Activated T-cell treated with anti-CD3 and anti-CD28 coated beads for 1 hour (primary cell): ENCODE measurements around the gene RTBDN.

Source experiments
- DNase-seq: peaks from one replicate; pipeline ENCODE4 v3.0.0-alpha.2; 2020; ENCODE audit warnings: low read depth

The RTBDN gene

DNA sequence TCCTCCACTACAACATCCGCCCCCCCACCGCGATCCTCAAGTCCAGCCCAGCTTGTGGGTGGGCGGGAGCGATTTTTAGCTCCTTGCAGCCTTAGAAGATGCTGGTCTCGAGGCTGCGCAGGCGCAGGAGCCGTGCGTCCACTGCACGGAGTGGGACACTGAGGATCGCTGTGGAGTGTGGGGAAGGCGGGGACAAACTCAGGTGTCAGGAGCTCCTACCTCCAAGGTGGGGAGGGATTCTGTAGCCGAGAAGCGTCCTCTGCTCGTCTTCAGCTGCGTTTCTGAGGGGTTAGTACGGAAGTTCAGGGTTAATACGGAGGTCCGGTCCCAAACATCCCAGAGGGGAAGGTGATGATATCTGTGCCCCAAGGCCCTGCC, at the start of gene RTBDN:
TSS of gene RTBDN (minus strand) at position 14 of the 378 bp plus-strand sequence. CDS start 4,600 bp downstream, outside the sequence.
- no peak for DNase-seq

DNA sequence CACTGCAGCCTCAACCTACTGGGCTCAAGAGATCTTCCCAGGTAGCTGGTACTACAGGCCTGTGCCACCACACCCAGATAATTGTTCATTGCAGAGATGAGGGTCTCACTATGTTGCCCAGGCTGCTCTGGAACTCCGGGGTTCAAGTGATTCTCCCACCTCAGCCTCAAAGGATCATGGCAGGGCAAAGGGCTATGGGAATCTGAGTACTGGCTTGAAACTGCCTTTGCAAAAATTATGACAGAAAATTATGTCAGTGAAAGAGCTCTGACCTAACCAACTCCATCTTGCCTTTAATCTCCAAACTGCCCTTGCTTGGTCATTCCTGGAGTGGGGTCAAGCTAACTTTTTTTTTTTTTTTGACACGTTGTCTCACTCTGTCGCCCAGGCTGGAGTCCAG, 48.2 kb upstream of the RTBDN start:
- DNase-seq = no peak

DNA sequence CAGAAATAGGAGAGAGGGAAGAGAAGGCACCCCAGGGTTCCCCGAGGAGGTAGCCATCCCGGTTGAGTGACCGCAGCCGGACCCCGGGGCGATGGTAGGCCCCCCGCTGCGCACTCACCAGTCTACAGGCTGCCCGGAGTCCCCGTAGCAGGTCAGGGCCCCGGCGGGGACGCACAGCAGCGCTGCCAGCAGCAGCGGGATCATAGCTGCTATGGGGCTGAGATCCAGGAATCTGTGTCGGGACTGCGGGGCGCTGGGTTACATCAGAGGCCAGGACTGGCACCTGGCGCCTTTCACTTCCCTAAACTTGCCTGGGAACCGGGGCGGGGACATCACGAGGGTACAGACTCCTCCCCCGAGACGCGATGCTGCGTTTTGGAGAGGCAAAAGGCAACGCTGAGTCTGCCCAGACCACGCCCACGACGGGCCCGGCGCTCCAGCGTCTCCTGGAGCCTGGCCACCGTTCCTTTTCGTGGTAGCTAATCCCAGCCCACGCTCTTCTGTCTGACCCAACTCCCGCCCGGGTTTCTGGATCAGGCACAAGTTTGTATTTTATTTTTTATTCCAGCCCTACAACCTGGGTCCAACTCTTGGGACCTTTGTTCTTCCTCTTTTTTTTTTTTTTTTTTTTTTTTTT, 46.9 kb upstream of the RTBDN start, which contains the start of gene DNASE2:
TSS of gene DNASE2 (minus strand) at position 278 of the 637 bp plus-strand sequence. CDS start at position 204, 74 bp downstream.
- peak; percentile 83 for DNase-seq

DNA sequence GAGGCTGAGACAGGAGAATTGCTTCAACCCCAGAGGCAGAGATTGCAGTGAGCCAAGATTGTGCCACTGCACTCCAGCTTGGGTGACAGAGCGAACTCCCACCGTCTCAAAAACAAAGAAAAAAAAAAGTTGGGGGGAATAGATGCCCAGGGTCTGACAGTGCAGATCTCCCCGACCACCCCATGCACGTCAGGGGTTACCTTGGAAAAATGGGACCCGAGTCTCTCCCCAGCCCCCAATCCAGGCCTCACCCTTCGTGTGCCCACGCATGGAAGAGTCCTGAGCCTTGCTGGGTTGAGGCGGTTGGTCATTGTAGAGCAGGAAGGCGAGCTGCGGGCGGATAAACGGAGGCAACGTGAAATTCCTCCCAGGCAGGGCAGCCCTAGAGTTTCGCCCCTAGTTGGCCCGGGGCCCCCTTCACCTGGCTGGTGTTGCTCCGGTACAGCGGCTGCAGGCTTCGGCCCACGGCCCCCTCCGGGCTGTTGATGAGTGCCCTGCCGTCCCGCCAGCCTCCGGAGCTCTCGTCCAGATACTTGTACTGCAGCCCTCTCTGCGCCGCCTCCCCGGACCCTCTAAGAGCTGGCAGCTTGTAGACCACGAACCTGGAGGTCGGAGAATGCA, 46.3 kb upstream of the RTBDN start:
- no peak for DNase-seq

DNA sequence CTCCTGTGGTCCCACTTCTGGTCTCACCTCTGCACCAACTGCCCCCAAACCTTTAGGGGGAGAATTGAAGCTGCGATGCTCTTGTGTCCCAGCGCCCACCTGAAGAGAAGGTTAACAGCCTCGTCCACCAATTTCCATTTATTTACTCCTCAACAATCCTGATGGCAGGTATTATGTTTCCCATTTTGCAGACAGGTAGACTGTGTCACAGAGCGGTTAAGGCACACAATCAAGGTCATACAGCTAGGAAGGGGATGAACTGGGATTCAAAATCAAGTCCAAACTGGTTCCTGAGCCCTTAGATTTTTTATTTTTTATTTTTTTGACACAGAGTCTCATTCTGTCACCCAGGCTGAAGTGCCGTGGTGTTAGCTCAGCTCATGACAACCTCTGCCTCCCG, 40.7 kb upstream of the RTBDN start:
- no peak for DNase-seq

DNA sequence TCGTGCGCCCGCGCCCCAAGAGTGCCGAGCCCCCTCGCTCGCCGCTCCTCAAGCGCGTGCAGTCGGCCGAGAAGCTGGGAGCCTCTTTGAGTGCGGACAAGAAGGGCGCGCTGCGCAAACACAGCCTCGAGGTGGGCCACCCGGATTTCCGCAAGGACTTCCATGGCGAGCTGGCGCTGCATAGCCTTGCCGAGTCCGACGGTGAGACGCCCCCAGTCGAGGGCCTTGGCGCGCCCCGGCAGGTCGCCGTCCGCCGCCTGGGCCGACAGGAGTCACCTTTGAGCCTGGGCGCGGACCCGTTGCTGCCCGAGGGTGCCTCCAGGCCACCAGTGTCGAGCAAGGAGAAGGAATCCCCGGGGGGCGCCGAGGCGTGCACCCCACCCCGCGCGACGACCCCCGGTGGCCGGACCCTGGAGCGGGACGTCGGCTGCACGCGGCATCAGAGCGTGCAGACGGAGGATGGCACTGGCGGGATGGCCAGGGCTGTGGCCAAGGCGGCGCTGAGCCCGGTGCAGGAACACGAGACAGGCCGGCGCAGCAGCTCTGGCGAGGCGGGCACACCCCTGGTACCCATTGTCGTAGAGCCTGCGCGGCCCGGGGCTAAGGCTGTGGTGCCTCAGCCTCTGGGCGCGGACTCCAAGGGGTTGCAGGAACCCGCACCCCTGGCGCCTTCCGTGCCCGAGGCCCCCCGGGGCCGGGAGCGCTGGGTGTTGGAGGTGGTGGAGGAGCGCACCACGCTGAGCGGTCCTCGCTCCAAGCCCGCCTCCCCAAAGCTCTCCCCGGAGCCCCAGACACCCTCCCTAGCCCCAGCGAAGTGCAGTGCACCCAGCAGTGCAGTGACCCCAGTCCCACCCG, 39.7 kb upstream of the RTBDN start:
- no peak for DNase-seq

DNA sequence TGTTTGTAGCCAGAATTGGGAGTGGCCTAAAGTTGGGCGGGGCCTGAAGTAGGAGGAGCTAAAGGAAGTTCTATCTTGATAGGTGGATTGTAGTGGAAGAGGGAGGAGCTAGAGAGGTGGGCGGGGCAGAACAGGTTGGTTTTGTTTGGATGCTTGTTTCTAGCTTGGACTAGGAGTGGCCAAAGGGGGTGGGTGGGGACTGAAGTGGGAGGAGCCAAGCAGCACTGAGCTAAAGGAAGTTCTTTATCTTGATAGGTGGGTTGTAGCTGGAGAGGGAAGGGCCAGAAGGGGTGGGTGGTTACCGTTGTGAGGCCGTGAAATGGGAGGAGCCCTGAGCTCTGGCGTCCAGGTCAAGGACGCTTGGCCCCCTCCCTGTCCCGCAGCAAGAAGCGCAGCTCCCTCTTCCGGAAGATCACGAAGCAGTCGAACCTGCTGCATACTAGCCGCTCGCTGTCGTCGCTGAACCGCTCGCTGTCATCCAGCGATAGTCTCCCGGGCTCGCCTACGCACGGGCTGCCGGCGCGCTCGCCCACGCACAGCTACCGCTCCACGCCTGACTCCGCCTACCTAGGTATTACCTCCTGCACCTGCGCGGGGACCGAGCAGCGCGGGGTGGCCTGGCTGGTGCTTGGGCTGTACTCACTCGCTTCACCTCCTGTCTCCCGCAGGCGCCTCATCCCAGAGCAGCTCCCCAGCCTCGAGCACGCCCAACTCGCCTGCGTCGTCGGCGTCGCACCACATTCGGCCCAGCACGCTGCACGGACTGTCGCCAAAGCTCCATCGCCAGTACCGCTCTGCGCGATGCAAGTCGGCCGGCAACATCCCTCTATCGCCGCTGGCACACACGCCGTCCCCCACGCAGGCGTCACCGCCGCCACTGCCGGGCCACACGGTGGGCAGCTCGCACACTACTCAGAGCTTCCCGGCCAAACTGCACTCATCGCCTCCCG, 38.8 kb upstream of the RTBDN start:
- no peak for DNase-seq

DNA sequence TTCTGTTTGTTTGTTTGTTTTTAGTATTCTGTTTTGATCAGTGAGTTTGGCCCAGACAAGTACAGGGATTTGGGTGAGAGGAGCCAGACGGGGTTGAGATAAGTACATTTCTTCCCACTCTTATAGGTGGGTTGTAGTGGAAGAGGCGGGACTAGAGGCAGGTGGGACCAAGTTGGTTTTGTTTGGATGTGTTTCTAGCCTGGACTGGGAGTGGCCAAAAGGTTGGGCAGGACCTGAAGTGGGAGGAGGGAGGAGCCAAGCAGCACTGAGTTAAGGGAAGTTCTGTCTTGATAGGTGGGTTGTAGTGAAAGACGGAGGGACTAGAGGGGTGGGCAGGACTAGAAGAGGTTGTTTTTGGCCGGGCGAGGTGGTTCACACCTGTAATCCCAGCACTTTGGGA, 37.9 kb upstream of the RTBDN start:
- DNase-seq = no peak

DNA sequence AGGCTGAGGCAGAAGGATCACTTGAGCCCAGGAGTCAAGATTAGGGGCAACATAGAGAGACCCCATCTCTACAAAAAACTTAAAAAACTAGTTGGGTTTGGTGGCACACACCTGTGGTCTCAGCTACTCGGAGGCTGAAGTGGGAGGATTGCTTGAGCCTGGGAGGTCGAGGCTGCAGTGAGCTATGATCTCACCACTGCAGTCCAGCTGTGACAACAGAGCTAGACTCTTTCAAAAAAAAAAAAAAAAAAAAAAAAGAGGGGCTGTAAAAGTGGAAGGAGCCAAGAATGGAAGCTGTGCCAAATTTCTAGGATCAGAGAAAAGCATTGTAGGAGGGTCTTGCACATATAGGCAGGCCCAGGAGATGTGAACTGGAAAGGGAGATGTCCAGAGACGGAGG, 37.3 kb upstream of the RTBDN start:
- no peak for DNase-seq

DNA sequence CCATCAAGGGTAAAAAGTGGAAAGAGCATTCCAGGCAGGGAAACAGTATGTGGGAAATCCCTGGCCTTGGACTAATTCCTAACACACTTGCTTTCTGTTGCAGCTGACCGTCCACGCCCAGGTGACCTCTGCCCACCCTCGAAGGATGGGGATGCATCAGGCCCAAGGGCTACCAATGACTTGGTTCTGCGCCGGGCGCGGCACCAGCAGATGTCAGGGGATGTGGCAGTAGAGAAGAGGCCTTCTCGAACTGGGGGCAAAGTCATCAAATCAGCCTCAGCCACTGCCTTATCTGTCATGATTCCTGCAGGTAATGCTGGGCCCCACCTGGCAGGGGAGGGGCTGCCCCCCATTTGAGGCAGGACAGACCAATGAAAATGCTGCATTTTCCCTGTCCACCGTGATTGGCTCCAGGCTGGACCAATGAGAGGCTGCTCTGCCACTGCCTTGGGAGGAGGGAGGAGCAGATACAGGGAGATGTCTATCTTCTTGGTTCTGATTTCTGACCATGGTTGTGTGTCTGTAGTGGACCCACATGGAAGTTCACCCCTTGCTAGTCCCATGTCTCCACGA, 34.2 kb upstream of the RTBDN start:
- no peak for DNase-seq

DNA sequence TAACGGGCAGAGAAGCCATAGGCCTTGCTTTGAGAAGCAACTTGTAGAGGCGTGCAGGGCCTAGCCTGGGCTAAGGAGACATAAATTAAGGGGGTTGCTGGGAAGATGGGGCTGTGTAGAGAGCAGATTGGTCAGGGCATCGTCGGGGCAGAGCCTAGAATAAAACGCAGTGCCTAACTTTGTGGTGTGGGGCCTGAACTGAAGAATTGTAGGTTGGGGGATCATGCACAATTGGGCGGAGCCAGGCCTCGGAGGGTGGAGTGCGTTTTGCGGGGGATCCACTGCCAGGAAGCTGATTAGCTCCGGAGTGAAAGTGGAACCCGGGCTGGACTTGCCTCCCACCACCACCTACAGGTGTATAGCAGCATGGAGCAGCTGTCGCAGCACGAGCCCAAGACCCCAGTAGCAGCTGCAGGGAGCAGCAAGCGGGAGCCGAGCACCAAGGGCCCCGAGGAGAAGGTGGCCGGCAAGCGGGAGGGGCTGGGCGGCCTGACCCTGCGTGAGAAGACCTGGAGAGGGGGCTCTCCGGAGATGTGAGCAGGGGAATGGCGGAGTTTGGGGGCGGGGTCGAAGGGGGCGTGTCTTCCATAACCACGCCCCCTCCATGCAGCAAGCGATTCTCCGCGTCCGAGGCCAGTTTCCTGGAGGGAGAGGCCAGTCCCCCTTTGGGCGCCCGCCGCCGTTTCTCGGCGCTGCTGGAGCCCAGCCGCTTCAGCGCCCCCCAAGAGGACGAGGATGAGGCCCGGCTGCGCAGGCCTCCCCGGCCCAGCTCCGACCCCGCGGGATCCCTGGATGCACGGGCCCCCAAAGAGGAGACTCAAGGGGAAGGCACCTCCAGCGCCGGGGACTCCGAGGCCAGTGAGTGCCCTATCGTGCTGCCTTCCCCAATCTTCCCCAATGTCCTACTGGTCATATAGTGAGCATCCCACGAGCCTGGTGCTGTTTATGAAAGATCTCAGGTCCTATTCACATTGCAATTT, 33.0 kb upstream of the RTBDN start:
- DNase-seq = peak; percentile 65

DNA sequence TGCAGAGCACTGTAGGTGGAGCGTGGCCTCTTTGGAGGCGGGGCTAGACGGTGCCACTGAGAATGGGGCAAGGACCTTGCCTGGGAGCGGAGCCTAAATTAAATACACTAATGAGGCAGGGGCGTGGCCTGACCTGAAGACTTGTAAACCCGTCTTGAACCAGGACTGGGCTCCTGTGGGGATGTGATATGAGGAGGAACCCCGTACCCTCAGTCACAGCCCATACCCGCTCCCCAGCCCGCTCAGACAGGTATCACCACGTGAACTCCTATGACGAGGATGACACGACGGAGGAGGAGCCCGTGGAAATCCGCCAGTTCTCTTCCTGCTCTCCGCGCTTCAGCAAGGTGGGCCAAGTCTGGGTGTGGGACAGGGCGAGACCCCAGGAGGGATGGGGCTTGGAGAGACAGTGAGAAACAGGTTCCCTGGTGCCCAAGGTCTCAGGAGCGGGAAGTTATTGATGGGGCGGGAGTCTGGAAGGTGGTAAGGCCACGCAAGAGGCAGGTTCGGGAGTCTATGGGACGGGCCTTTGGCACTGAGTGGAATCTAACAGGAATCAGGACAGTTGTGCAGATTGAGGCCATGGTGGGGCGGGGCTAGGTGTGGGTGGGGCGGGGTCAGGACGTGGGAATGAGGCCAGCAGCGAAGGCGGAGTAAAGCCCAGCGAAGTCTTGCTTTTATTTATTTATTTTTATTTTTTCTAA, 32.2 kb upstream of the RTBDN start:
- no peak for DNase-seq

DNA sequence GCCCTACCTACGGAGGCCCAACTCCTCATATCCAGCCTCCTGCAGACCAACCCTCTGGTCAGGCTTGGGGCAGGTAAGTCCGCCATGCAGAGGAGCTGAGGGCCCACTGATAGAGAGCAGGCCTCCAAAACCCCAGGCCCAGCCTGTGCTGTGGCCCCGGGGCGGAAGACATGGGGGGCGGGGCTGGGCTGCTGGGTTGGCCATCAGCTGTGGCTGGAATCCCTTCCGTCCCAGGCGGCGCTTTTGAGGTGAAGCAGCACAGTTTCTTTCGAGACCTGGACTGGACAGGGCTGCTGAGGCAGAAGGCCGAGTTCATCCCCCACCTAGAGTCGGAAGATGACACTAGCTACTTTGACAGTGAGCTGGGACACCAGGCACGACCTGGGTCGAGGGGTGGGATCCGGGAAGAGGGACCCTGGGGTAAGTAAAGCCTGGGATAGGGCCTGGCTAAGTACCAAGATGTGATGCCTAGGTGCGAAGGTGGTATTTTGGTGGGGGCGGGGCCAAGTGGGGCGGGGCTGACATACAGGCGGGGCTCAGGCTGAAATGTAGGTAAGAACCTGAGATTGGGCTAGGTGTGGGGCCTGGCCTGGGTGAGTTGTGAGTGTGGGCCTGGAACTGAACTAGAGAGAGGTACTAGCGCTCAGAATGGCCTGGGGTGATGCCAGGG, 31.5 kb upstream of the RTBDN start:
- DNase-seq = no peak

DNA sequence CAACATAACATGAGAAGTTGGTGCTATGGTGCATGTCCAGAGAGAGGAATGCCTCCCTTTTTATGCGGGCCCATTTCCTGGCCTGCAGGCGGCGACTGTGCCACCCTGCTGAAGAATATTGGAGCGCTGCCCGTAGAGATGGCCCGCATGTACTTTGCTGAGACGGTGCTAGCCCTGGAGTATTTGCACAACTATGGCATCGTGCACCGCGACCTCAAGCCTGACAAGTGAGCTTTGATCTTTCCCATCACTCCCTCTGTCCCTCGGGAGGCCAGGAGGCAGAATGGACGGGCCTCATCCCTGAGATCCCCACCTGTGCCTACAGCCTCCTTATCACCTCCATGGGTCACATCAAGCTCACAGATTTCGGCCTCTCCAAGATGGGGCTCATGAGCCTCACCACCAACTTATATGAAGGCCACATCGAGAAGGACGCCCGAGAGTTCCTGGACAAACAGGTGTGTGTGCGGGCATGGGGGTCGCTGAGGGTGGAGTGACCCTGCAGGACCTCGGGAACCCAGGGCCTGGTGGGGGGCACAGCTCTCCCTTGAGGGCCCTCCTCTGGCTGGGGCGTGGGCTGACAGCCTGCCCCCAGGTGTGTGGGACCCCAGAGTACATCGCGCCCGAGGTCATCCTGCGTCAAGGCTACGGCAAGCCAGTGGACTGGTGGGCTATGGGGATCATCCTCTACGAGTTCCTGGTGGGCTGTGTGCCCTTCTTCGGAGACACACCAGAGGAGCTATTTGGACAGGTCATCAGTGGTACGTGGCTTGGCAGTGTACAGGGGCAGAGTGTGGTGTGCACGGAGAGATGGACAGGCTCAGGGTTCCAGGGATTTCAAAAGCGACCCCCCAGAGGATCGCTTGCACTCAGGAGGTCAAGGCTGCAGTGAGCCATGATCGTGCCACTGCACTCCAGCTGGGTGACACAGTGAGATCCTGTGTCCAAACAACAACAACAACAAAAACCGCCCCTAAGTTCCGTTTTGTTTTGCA, 30.6 kb upstream of the RTBDN start:
- DNase-seq = no peak

DNA sequence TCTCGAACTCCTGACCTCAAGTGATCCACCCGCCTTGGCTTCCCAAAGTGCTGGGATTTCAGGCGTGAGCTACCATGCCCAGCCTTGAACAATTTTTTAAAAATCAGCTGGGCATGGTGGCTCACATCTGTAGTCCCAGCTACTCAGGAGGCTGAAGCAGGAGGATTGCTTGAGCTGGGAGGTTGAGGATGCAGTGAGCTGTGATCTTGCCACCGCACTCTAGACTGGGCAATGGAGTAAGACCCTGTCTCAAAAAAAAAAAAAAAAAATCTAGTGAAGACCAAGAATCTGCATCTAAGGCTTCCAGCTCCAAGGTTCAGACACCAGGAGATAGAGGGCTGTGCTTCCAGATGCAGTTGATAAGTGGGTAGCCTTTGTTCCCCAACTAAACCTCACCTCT, 29.8 kb upstream of the RTBDN start:
- no peak for DNase-seq

DNA sequence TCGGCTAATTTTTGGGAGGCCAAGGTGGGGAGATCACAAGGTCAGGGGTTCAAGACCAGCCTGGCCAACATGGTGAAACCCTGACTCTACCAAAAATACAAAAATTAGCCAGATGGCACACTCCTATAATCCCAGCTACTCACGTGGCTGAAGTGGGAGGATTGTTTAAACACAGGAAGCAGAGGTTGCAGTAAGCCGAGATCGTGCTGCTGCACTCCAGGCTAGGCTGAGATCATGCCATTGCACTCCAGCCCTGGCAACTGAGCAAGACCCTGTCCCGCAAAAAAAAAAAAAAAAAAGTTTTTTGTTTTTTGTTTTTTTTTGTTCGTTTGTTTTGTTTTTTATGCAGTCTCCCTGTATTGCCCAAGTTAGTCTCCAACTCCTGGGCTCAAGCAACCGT, 25.2 kb upstream of the RTBDN start:
- no peak for DNase-seq

DNA sequence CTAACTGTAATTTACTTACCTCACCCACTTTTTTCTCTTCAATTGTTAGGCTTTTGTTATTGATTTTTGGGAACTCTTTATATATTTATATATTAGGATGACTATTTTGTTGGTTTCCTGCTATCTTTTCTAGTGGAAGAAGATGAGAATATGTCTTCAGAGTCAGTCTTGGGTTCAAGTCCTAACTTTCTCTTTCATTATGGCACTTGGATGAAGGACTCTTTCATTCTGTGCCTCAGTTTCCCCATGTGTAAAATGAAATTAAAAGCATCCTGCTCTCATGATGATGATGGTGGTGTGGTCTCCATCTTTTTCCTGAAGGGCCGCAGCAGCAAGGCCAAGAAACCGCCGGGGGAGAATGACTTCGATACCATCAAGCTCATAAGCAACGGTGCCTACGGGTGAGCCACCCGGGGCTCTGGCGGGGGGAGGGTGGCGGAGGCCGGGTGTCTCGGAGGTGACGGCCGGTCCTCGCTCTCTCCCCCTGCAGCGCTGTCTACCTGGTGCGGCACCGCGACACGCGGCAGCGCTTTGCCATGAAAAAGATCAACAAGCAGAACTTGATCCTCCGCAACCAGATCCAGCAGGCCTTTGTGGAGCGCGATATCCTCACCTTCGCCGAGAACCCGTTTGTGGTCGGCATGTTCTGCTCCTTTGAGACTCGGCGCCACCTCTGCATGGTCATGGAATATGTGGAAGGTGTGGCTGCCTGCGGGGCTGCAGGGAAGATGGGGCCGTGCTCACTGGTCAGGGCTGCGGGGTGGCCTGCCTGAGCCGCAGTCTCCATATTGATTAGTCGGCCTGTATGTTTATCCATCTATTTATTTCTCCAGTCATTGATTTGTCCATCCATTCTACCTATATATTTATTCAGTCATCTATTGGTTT, 23.9 kb upstream of the RTBDN start:
- DNase-seq = no peak
